Panc1 (cell line): Measurements from ENCODE around the gene TMEM164. TPM values are rescaled to one million over a fixed set of nuclear protein-coding genes. Genes with fewer than 3 reads are reported as not detected.

Source experiments
- ATAC-seq: fragments of 200-7000 bp; cut with Tn5 transposase; 2 replicates; pipeline ENCODE4 v1.9.1; 2020; ENCODE audit warnings: mild to moderate bottlenecking, moderate library complexity
- BruUV-seq: library from RNA; stranded (reverse); fragments of 400-500 nt; replicated peaks from 2 replicates; lab custom pipeline; 2021; lab: Mats Ljungman, UMichigan
- CTCF ChIA-PET: fragments of 300-600 bp; sonication (Branson Sonifier 250); formaldehyde crosslinking; loops from one replicate; lab custom pipeline; 2022; ENCODE audit warnings: antibody characterized with exemption; lab: Charles Lee
- POLR2A ChIA-PET: fragments of 300-600 bp; sonication (Branson Sonifier 250); formaldehyde crosslinking; loops from one replicate; lab custom pipeline; 2022; ENCODE audit warnings: antibody characterized with exemption; lab: Charles Lee
- DNase-seq: peaks from one replicate; pipeline ENCODE4 v3.0.0-alpha.2; 2010; ENCODE audit warnings: low read depth, low spot score
- H3K27ac ChIP-seq: 2 replicates; pipeline ENCODE4 v1.5.1; 2011; ENCODE audit warnings: mild to moderate bottlenecking, low read length, inconsistent platforms
- H3K27me3 ChIP-seq: fragments of 200-500 bp; sonication (Bioruptor generic); 2 replicates; pipeline ENCODE4 v1.6.0; 2014; ENCODE audit warnings: low read length, inconsistent platforms; ENCODE audit not compliant: control insufficient read depth, insufficient read depth
- H3K36me3 ChIP-seq: fragments of 200-500 bp; sonication (Bioruptor generic); 2 replicates; pipeline ENCODE4 v1.5.1; 2014; ENCODE audit warnings: inconsistent platforms, mild to moderate bottlenecking, low read length, moderate library complexity; ENCODE audit not compliant: control insufficient read depth, insufficient read depth
- H3K4me1 ChIP-seq: 2 replicates; pipeline ENCODE4 v1.5.1; 2011; ENCODE audit warnings: inconsistent platforms, mild to moderate bottlenecking, low read length, moderate library complexity; ENCODE audit not compliant: control insufficient read depth, insufficient read depth
- H3K4me3 ChIP-seq, 2 experiments: 2 replicates each; pipeline ENCODE4 v1.5.1; 2011 to 2012; ENCODE audit warnings: low read depth in 2 of 2, low read length in 2 of 2, mild to moderate bottlenecking in 2 of 2, inconsistent platforms in 1 of 2, moderate library complexity in 1 of 2
- H3K9me3 ChIP-seq: fragments of 200-500 bp; sonication (Bioruptor generic); 2 replicates; pipeline ENCODE4 v1.5.1; 2014; ENCODE audit warnings: low read depth, mild to moderate bottlenecking, inconsistent platforms, low read length, moderate library complexity; ENCODE audit not compliant: control insufficient read depth, insufficient read depth
- POLR2AphosphoS5 ChIP-seq: IDR thresholded peaks from 2 replicates; pipeline ENCODE4 v1.6.1; 2012; ENCODE audit warnings: mild to moderate bottlenecking, low read depth, low read length, moderate library complexity
- REST ChIP-seq, 2 experiments: IDR thresholded peaks; 2 replicates each; pipeline ENCODE4 v1.6.1; 2011 to 2012; ENCODE audit warnings: low read depth in 2 of 2, control low read depth in 1 of 2, low read length in 1 of 2, mild to moderate bottlenecking in 1 of 2, moderate library complexity in 1 of 2; ENCODE audit not compliant: insufficient read depth in 1 of 2
- SIN3A ChIP-seq: IDR thresholded peaks from 2 replicates; pipeline ENCODE4 v1.6.1; 2012; ENCODE audit warnings: low read depth, mild to moderate bottlenecking, low read length, moderate library complexity, borderline replicate concordance; ENCODE audit not compliant: insufficient read depth
- TCF7L2 ChIP-seq: IDR thresholded peaks from 2 replicates; pipeline ENCODE4 v1.6.1; 2011; ENCODE audit warnings: mild to moderate bottlenecking, low read depth, low read length, inconsistent platforms
- in situ Hi-C: cut with HindIII; loops from 2 replicates; pipeline ENCODE4 v1.10.0; 2016; ENCODE audit warnings: low sequenced_read_pairs, low pct_unique_long_range_greater_than_20kb
- intact Hi-C: fragments of 100-400 bp; cut with micrococcal nuclease; formaldehyde crosslinking; loops from one replicate; pipeline ENCODE4 v1.10.0; 2022; ENCODE audit not compliant: unreplicated experiment
- total RNA-seq: library from RNA; stranded (reverse); gene quantifications from one replicate; pipeline ENCODE4 v1.2.1, GENCODE V29; 2021; ENCODE audit not compliant: unreplicated experiment
- TF ChIP-seq, protein P1 (sequence below): fragments of 450-650 bp; IDR thresholded peaks from 2 replicates; pipeline ENCODE4 v1.5.1; 2017; ENCODE audit warnings: mild to moderate bottlenecking

The TMEM164 gene
- total RNA-seq, 1 experiment from 2014 or later, result 32.8 TPM

- ATAC-seq (no peak), DNase-seq (no peak)
- Histone ChIP-seq H3K4me3 (no peak overlapping the region), H3K36me3 (no peaks in the 10 kb centered on the region), H3K9me3 (no peaks in the 10 kb centered on the region), H3K27ac (no peak overlapping the region), H3K4me1 (no peaks in the 10 kb centered on the region), H3K27me3 (no peaks in the 10 kb centered on the region)
- in situ Hi-C loops, result no loop called here
- POLR2A ChIA-PET, result interaction anchor here (0.6 kb wide), 1 partner anchor 302 kb away, joined by 3 read pairs; no protein-coding TSS in a partner anchor
- CTCF ChIA-PET, result no interaction called here
- TF ChIP-seq REST (IDR thresholded peaks at IDR 0.05; ENCODE audit: insufficient read depth in 1 of 2, low read depth in 2 of 2, low read length in 1 of 2) (no peak), TCF7L2 (no peak), POLR2AphosphoS5 (no peak), SIN3A (no peak)
- TF ChIP-seq, protein P1, sequence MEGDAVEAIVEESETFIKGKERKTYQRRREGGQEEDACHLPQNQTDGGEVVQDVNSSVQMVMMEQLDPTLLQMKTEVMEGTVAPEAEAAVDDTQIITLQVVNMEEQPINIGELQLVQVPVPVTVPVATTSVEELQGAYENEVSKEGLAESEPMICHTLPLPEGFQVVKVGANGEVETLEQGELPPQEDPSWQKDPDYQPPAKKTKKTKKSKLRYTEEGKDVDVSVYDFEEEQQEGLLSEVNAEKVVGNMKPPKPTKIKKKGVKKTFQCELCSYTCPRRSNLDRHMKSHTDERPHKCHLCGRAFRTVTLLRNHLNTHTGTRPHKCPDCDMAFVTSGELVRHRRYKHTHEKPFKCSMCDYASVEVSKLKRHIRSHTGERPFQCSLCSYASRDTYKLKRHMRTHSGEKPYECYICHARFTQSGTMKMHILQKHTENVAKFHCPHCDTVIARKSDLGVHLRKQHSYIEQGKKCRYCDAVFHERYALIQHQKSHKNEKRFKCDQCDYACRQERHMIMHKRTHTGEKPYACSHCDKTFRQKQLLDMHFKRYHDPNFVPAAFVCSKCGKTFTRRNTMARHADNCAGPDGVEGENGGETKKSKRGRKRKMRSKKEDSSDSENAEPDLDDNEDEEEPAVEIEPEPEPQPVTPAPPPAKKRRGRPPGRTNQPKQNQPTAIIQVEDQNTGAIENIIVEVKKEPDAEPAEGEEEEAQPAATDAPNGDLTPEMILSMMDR, result no peak
- intact Hi-C loops, result no loop called here
- no TSS peak for BruUV-seq
These were observed 170.6 kb downstream of the TMEM164 start for GRCh38 chrX:110173192-110174175.

GRCh38 chrX:110175146-110175545 lies 172.2 kb downstream of the TMEM164 start:
- ATAC-seq (no peak), DNase-seq (no peak)
- in situ Hi-C loops (no loop called here), intact Hi-C loops (no loop called here)
- H3K27ac ChIP-seq, result no peak overlapping the region
- CTCF ChIA-PET, result no interaction called here
- no TSS peak for BruUV-seq
- no peak overlapping the region for H3K4me3 ChIP-seq
- H3K36me3 ChIP-seq, result no peaks in the 10 kb centered on the region
- H3K9me3 ChIP-seq, result no peaks in the 10 kb centered on the region
- no peaks in the 10 kb centered on the region for H3K27me3 ChIP-seq
- TF ChIP-seq, protein P1, result no peak
- no peak for TF ChIP-seq TCF7L2
- POLR2A ChIA-PET, result no interaction called here
- H3K4me1 ChIP-seq, result no peaks in the 10 kb centered on the region
